Stimulated activated CD4-positive, alpha-beta T cell treated with anti-CD3 and anti-CD28 coated beads, Interleukin-12 subunit alpha, Interleukin-12 subunit beta, amount 100 ng/mL, for 4 hours (primary cell): Measurements from ENCODE around the gene ZNF574.

ENCODE experiments used
- DNase-seq: peaks from one replicate; pipeline ENCODE4 v3.0.0-alpha.2; 2020

Gene ZNF574

DNA sequence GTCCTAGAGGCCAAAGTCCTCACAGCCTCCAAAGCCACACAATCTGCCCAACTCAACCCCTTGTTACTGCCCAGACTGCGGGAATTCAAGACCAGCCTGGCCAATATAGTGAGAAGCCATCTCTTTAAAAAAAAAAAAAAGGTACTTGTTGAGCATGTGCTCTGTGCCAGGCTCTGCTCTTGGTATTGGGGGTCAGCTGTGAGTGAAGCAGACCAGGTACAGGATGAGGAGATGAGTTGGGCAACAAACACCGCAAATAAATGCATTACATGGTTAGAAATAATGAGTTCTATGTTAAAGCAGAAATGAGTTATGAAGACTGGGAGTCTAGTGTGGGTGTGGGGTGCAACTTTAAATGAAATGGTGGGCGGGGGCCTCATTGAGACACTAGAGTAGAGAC lies 15.8 kb upstream of the ZNF574 start:
- DNase-seq = no peak

DNA sequence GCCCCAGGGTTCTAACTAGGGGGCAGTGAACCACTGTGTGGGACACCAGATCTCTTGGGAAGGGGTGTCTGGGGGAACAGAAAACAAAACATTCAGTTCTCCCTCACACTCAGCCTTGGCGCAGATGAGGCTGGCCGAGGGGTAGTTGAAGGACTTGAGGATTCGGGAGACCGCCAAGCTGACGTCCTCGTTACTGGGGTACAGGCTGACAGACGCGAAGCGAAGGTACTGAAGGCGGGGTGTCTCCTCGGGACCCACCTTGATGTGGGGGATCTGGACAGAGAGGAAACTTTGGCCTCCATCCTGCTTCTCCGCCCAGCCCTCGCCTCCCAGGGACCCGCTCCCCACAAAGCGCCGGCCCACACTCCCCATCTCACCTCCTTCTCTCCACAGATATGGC lies 13.6 kb upstream of the ZNF574 start:
- no peak for DNase-seq

DNA sequence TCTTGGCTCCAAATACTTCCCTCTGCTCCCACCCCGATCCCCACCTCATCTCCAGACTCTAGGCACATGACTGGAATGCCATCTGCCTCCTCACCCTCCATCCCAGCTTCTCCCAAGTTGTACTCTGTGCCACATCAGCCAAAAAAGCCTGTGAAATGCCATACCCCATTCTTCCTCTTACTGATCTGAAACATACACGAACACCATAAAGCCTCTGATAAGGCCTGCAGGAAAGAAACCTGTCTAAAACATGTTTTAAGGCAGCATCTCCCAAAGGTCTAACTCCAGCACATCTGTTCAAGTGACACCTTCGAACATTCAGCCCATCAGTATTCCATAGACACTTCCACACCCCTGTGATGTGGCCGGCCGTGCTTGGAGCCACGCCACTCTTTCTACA lies 11.5 kb upstream of the ZNF574 start:
- no peak for DNase-seq

DNA sequence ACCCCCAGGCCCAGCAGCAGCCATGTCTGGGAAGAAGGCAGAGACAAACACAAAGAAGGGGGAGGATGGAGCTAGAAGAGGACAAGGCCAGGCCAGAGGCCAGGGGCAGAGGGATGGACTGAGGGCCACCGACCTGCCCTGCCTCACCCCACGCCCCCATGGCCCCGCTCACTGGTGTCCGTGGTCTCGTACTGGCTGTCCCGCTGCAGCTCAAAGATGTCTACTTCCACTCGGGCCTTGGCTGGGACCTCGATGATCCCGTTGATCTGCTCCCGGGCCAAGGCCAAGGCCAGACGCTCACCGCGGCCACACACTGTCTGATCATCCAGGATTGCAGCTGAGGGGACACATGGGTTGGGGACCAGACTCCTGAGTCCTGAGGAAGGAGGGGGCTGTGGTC lies 10.9 kb upstream of the ZNF574 start:
- no peak for DNase-seq

DNA sequence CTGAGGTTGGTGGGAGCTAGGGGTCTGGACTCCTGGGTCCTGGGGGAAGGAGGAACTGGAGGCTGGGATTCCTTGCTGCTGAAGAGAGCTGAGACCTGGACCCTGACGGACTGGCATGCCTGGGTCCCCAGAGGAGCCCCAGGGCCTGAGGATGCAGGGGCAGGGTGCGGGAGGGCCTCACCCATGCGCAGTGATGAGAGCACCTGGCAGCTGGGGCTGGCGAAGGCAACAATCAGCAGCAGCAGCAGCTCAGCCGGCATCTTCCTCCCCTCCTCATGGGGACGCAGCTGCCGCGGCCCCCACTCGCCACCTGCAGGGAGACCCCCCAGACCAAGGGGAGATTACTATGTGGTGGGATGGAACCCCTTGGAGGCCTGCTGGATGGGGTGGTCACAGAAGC lies 10.5 kb upstream of the ZNF574 start:
- DNase-seq = no peak

DNA sequence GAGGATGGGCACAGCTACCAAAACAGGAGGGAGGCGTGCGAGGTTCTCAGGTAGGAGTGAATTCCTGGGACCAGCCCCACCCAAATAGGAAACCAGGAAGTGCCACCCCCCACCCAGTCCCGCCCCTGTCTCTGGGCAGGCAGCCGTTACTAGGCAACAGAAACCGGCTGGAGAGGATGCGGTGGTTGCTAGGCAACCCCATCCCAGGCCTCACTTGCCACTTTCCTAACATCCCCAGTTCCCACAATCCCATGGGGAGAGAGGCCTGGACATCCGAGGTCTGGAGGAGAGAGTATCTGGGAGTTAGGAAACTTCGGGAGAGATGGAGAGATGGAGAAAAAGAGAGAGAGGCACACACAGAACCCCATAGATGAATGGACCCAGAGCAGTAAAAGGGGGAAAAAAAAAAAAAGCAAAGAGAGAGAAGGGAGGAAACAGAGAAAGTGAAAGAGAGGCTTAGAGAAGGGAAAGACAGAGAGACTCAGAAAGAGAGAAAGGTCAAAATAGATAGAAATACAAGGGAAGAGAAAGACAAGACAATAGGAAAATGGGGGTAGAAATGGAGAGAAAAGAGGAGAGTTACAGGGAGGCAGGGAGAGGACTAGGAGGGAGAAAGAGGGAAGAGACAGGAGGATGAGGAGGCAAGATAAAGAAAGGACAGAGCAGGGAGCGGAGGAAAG lies 9.8 kb upstream of the ZNF574 start:
- DNase-seq = no peak

DNA sequence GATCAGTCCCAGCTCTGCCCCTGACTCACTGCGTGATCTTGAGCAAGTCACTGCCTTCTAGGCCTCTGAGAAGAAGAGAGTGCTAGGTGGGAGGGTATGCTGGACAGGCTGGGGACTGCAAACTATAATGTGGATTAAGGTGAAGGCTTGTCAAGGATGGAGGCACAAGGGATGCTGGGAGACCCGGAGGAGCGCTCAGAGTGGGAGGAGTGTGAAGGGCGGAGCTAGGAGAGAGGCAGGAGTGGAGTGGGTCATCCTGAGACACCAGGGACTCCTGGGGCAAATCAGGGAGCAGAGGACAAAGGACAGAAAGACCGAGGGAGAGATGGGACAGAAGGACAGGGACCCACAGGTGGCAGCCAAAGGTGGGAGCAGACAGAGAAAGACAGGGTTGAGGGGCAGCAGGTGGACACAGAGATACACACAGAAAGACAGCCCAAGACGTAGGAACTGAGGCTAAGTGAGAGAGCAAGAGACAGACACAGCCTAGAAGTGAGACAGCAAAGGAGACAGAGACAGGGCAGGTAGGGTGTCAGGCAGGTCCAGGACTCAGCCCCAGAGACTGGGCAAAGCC lies 8.6 kb upstream of the ZNF574 start:
- no peak for DNase-seq

DNA sequence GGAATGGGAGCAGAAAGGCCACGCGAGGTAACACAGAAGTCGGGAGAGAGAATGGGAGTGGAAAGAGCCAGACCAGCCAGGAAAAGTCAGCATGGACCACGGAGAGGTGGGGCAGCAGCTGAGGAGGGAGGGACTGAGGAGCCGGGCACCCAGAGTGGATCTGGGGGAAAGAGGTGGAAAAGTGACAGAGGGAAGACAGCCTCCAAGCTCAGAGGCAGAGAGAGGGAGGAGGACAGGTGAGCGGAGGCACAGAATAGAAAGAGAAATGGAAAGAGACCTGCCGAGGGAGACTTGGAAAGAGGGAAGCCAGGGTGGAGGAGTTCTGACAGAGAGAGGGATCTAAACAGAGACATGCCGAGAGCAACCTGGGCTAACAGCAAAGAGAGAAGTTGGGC lies 7.6 kb upstream of the ZNF574 start:
- DNase-seq = no peak

DNA sequence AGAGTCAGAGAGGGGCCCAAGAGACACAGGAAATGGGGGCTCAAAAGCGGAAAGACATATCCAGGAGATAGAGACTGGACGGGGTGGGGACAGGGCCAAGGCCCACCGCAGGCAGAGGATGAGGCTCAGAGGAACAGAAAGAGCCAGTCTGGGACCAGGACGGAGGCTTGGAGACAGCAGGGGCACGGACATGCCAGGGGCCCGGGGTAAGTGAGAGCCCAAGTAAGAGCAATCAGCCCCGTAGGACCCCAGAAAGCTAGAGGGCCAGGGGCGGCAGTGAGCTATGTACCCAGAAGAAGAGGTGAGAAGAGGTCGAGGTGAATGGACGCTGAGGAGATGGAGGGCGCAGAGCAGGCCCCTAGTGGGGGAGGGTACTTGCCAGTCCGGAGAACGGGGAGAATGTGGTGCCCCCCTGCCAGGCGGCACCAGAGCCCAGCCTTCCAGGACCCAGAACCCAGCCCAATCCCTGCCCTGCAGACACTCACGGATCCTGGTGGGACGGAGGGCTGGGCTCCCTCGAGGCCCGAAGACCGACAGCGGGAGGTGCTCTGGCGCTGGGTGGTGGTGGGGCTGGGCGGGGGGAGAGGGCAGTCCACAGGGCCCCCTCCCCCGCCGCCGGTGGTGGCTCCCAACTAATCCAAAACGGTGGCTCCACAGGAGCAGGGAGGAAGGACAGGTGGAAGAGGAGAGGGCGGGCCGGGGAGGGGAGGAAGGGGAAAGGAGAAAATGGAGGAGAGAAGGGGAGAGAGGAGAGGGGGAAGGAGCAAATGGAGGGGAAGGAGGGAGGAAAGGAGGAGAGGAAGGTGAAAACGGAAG lies 7.0 kb upstream of the ZNF574 start:
- no peak for DNase-seq

DNA sequence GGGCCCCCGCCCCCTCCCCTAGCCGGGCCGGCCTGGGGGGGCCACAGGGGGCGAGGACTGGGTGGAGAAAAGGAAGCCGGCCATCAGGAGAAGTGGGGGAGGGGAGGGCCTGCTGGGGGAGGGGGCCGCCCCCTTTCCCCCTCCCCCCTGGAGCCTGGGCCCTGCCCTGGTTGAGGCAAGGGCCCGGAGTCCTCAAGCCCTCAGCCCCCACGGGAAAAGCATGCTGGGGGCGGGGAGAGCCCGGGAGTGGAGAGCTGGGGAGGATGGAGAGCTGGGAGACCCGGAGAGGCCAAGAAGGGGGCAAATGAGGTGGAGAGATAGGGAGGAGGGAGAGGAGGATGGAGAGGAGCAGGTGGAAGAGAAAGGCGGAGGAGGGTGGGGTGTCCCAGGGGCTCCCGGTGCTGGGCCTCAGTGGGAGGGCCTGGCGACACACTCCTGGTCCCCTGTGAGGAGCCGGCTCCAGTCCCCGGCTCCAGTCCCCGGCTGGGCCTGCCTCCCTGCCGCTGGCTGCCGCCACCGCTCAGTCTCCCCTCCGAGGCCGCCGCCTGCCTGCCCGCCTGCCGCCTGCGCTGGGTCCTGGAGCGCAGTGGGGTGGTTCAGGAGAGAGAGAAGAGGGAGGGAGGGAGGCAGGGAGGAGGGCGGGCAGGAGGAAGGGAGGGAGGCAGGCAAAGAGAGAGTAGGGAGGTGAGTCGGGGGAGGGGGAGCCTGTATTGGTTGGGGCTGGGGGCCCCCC lies 6.2 kb upstream of the ZNF574 start, which contains the start of gene GRIK5:
Gene GRIK5 (minus strand): TSS at position 588 of the 733 bp plus-strand sequence. CDS start 4,436 bp downstream, outside the sequence.
- no peak for DNase-seq

DNA sequence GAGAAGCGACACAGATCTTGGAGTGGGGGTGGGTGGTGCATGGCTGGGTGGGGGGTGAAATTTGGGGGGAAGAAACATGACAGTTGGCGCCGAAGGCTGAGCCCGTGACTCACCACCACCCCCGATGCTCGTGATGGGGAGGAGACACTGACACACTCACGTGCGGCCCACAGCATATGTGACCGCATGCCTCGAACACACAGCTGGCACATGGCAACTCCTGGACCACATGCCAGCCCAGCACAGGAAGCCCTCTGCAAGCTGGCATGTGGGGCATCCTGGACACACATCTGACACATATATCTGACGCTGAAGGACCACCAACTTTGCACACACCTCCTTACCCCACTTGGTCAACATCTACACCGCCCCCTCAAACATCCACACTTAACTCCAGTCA lies 4.7 kb upstream of the ZNF574 start:
- DNase-seq = no peak

DNA sequence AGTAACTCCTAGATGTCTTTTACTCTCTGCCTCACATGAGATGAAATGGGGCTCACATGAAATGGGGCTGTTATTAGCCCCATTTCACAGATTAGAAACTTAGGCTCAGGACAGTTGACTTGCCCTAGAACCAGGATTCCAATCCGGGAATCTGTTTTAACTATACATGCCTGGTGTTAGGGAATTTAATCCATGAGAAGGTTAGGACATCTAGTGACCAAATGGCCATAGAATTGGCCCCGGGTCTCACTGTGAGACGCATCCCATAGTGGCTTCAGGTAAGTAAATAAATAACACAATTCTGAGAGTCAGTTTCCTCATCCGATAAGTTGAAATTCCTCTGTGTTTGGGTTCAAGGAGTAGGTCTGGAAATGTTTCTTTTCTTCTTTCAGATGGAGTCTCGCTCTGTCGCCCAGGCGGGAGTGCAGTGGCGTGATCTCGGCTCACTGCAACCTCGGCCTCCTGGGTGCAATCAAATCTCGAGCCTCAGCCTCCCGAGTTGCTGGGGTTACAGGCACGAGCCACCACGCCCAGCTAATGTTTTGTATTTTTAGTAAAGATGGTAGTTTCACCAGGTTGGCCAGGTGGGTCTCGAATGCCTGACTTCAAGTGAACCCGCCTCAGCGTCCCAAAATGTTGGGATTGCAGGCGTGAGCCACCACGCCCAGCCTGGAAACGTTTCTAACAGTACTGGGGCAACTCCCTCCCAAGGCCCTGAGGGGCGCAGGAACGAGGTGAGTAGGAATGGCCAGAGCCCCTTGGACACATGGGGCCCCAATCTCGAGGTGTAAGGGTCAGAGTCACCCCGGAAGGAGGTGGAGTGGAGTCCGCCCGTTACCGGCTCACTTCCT lies 1.2 kb upstream of the ZNF574 start:
- DNase-seq = no peak

DNA sequence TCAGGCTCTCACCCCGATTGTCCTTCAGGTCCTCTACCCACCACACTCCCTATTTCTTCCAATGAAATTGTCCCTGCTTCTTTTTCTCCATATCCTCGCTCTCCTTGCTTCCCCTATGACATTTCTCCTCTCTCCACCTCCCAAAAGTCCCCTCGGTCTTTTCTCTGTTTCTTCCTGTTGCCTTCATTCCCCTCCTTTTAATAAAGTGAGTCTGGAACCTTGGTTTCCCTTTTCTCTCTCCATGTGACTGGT lies 676 bp upstream of the ZNF574 start:
- DNase-seq = no peak

DNA sequence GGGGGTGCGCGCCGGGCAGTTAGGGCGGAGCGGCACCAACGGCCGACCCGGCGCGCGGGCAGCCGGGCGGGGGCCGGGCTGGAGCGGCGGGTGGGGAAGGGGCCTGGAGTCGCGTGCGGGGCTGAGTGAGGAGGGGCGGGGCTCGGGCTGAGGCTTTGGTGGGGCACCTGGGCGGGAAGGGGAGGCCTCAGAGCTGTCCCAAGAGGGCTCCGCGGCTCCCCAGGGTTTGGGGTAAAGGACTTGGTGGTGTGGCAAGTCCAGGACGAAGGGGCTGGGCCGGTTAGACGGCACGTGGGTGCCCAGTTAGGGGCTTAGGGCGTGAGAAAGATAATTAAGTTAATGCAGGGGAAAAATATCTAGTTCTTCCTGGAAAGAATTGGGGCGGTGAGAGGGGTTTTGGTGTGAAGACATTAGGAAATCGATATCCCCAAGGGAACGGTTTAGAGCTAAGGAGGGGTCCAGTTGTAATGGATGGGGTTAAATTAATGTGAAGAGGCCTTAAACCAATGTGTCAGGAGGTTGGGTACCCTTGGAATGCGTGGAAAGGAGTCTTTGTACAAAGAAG lies 496 bp downstream of the ZNF574 start:
- DNase-seq = peak; percentile 36

DNA sequence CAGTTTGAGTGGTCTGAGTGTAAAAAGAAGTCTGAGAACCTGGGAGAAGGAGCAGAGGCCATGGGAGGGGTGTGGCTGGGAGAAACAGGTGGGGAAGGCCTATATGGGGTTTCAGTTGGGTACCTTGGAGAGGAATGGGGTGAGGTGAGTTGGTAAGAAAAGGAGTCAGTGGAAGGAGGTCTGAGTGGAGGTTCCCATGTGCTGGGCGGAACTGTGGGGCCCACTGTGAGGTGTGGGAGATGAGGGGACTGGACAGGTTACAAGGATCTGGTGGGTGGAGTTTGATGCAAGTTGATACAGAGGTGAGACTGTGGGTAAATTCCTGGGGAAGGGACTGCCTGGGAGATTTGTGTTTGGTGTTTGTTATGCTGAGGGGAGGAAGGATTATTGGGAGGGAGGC lies 2.1 kb downstream of the ZNF574 start:
- DNase-seq = no peak

DNA sequence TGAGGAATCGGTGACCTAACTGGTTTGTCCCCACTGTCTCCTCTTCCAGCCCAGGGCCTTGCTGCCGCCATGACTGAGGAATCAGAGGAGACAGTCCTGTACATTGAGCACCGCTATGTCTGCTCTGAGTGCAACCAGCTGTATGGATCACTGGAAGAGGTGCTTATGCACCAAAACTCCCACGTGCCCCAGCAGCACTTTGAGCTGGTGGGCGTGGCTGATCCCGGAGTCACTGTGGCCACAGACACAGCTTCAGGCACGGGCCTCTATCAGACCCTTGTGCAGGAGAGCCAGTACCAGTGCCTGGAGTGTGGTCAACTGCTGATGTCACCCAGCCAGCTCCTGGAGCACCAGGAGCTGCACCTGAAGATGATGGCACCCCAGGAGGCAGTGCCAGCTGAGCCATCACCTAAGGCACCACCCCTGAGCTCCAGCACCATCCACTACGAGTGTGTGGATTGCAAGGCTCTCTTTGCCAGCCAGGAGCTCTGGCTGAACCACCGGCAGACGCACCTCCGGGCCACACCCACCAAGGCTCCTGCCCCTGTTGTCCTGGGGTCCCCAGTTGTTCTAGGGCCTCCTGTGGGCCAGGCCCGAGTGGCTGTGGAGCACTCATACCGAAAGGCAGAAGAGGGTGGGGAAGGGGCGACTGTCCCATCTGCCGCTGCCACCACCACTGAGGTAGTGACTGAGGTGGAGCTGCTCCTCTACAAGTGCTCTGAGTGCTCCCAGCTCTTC lies 2.7 kb downstream of the ZNF574 start:
- DNase-seq = no peak

DNA sequence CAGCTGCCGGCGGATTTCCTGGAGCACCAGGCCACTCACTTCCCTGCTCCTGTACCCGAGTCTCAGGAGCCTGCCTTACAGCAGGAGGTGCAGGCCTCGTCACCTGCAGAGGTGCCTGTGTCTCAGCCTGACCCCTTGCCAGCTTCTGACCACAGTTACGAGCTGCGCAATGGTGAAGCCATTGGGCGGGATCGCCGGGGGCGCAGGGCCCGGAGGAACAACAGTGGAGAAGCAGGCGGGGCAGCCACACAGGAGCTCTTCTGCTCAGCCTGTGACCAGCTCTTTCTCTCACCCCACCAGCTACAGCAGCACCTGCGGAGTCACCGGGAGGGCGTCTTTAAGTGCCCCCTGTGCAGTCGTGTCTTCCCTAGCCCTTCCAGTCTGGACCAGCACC lies 3.3 kb downstream of the ZNF574 start:
- DNase-seq = no peak

DNA sequence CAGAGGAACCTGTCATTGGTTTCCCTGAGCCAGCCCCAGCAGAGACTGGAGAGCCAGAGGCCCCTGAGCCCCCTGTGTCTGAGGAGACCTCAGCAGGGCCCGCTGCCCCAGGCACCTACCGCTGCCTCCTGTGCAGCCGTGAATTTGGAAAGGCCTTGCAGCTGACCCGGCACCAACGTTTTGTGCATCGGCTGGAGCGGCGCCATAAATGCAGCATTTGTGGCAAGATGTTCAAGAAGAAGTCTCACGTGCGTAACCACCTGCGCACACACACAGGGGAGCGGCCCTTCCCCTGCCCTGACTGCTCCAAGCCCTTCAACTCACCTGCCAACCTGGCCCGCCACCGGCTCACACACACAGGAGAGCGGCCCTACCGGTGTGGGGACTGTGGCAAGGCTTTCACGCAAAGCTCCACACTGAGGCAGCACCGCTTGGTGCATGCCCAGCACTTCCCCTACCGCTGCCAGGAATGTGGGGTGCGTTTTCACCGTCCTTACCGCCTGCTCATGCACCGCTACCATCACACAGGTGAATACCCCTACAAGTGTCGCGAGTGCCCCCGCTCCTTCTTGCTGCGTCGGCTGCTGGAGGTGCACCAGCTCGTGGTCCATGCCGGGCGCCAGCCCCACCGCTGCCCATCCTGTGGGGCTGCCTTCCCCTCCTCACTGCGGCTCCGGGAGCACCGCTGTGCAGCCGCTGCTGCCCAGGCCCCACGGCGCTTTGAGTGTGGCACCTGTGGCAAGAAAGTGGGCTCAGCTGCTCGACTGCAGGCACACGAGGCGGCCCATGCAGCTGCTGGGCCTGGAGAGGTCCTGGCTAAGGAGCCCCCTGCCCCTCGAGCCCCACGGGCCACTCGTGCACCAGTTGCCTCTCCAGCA lies 4.2 kb downstream of the ZNF574 start:
- DNase-seq = no peak

DNA sequence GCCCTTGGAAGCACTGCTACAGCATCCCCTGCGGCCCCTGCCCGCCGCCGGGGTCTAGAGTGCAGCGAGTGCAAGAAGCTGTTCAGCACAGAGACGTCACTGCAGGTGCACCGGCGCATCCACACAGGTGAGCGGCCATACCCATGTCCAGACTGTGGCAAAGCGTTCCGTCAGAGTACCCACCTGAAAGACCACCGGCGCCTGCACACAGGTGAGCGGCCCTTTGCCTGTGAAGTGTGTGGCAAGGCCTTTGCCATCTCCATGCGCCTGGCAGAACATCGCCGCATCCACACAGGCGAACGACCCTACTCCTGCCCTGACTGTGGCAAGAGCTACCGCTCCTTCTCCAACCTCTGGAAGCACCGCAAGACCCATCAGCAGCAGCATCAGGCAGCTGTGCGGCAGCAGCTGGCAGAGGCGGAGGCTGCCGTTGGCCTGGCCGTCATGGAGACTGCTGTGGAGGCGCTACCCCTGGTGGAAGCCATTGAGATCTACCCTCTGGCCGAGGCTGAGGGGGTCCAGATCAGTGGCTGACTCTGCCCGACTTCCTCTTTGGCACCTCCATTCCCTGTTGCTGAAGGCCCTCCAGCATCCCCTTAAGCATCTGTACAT lies 4.9 kb downstream of the ZNF574 start:
- no peak for DNase-seq

DNA sequence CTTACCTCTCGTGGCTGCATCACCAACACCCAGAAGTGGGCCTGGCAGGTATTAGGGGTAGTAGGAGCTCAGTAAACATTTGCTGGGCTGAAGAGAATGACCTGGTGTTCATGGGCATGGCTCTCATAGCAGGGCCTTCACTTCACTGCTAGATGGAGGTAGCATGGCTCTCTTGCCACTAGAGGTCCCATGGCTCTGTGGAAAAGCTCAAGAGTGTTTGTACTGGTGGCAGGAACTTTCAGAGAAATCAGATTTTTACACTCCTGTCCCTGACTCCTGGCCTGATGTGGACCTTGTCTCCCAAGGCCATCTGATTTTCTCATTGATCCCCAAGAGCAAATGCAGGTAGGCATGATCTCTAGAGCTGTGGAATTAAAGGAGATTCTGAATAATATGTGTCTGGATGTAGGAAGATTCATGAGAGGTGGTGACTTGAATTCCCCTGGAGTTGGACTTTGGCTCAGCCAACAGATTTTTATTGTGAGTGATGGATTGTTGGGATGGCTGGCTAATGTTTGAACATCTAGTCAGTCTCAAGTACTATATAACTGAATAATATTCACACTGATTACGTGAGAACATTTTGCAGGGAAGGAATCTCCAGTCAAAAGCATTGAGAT lies 5.7 kb downstream of the ZNF574 start:
- DNase-seq = no peak
